Ovary (tissue), 3 donors: Measurements from ENCODE around the gene TIMP2.

Source experiments
- CTCF ChIP-seq, 3 donors: fragments of 450-650 bp in 2 of 3; fragments of 200-600 bp in 1 of 3; IDR thresholded peaks; one replicate each; pipeline versions ENCODE4 v1.5.1 to v1.8.0; 2016 to 2022; ENCODE audit warnings: antibody characterized with exemption in 3 of 3, mild to moderate bottlenecking in 1 of 3
- EP300 ChIP-seq: sonication (generic); formaldehyde crosslinking; IDR thresholded peaks from one replicate; pipeline ENCODE4 v1.6.1; 2017; ENCODE audit warnings: antibody characterized with exemption
- POLR2A ChIP-seq: fragments of 450-650 bp; IDR thresholded peaks from one replicate; pipeline ENCODE4 v1.6.1; 2017; ENCODE audit warnings: antibody characterized with exemption, mild to moderate bottlenecking, moderate library complexity
- donor health status: DM: no; HTN: no; CAD: no.

GRCh38 chr17:78812855-78813254 lies 112.3 kb downstream of the TIMP2 start:
- no peak for TF ChIP-seq CTCF (IDR thresholded peaks at IDR 0.05)
- no peak for TF ChIP-seq POLR2A
- no peak for TF ChIP-seq EP300
